Smooth muscle cell (in vitro differentiated cells): Measurements from ENCODE around the gene SF1. TPM values are rescaled to one million over a fixed set of nuclear protein-coding genes. Genes with fewer than 3 reads are reported as not detected.
A peak's percentile ranks its signal among the peaks of the same experiment; 100 is the strongest.

ENCODE experiments used
- DNase-seq: peaks from one replicate; lab custom pipeline; 2025; ENCODE audit not compliant: unreplicated experiment; lab: John Stamatoyannopoulos, UW
- H2AFZ ChIP-seq: fragments of 200-600 bp; sonication (generic); 2 replicates; pipeline ENCODE4 v1.6.0; 2016; ENCODE audit warnings: antibody characterized with exemption, low read depth, mild to moderate bottlenecking
- H3F3A ChIP-seq: fragments of 200-600 bp; sonication (generic); 2 replicates; pipeline ENCODE4 v1.6.0; 2017; ENCODE audit warnings: antibody characterized with exemption, low read depth
- H3K27ac ChIP-seq: fragments of 200-600 bp; sonication (generic); 2 replicates; pipeline ENCODE4 v1.5.1; 2016; ENCODE audit warnings: low read depth, mild to moderate bottlenecking
- H3K27me3 ChIP-seq: fragments of 200-600 bp; sonication (generic); 2 replicates; pipeline ENCODE4 v1.6.1; 2016; ENCODE audit warnings: low read depth, mild to moderate bottlenecking
- H3K36me3 ChIP-seq: fragments of 200-600 bp; sonication (generic); 2 replicates; pipeline ENCODE4 v1.5.1; 2016; ENCODE audit warnings: low read depth
- H3K4me1 ChIP-seq: fragments of 200-600 bp; sonication (generic); 2 replicates; pipeline ENCODE4 v1.5.1; 2016; ENCODE audit warnings: low read depth
- H3K4me2 ChIP-seq: fragments of 200-600 bp; sonication (generic); 2 replicates; pipeline ENCODE4 v1.6.0; 2016; ENCODE audit warnings: mild to moderate bottlenecking
- H3K4me3 ChIP-seq: fragments of 200-600 bp; sonication (generic); 2 replicates; pipeline ENCODE4 v1.5.1; 2016; ENCODE audit warnings: mild to moderate bottlenecking
- H3K79me2 ChIP-seq: fragments of 200-600 bp; sonication (generic); 2 replicates; pipeline ENCODE4 v1.6.0; 2016; ENCODE audit warnings: low read depth, mild to moderate bottlenecking
- H3K9ac ChIP-seq: fragments of 200-600 bp; sonication (generic); 2 replicates; pipeline ENCODE4 v1.6.0; 2016; ENCODE audit warnings: low read depth
- H3K9me3 ChIP-seq: fragments of 200-600 bp; sonication (generic); replicated peaks from 2 replicates; pipeline ENCODE4 v1.5.1; 2016; ENCODE audit warnings: low read depth
- H4K20me1 ChIP-seq: fragments of 200-600 bp; sonication (generic); 2 replicates; pipeline ENCODE4 v1.6.0; 2016; ENCODE audit warnings: low read depth
- WGBS: methylation state at CpG from one replicate; pipeline ENCODE4 v1.1.7; 2016; ENCODE audit warnings: low lambda C conversion rate; 5-methylcytosine and 5-hydroxymethylcytosine counted together
- polyA plus RNA-seq: library from polyadenylated mRNA; unstranded; fragments of >200 nt; fragmentation: Nextera tagmentation; extraction: Ambion mirVana; gene quantifications from 2 replicates; pipeline ENCODE4 v1.2.1, GENCODE V29; 2016
- total RNA-seq: library from RNA; depleted of rRNA; stranded (reverse); fragments of >200 nt; gene quantifications from 2 replicates; pipeline ENCODE4 v1.2.3, GENCODE V29; 2014
- TF ChIP-seq, protein P1 (sequence below): fragments of 200-600 bp; sonication (generic); IDR thresholded peaks from 2 replicates; pipeline ENCODE4 v1.5.1; 2017; ENCODE audit warnings: borderline replicate concordance, mild to moderate bottlenecking, antibody characterized with exemption; ENCODE audit not compliant: insufficient read depth, poor library complexity, severe bottlenecking

SF1 gene
- total and polyA plus RNA-seq, 2 experiments from 2014 or later: 84.2 to 115 TPM

DNA sequence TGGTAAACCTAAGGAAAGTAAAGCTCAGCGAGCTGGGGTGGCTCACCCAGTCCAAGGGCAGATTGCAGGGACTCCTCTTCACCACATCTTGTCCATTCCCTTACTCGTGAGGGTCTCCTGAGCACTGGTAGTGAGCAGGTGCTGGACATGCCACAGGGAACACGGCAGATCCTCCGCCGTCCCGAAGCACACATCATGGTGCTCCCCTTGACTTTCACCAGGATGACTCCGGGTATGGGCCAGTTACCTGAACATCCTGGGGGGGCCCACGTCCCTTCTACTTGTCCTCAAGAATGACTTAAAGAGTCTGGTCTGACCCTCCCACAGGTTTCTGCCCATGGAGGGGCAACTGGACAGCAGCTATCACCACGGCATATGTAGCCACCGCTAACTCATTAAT lies 8.0 kb upstream of the SF1 start:
- no peak overlapping the region for H3K4me3 ChIP-seq
- TF ChIP-seq, protein P1, sequence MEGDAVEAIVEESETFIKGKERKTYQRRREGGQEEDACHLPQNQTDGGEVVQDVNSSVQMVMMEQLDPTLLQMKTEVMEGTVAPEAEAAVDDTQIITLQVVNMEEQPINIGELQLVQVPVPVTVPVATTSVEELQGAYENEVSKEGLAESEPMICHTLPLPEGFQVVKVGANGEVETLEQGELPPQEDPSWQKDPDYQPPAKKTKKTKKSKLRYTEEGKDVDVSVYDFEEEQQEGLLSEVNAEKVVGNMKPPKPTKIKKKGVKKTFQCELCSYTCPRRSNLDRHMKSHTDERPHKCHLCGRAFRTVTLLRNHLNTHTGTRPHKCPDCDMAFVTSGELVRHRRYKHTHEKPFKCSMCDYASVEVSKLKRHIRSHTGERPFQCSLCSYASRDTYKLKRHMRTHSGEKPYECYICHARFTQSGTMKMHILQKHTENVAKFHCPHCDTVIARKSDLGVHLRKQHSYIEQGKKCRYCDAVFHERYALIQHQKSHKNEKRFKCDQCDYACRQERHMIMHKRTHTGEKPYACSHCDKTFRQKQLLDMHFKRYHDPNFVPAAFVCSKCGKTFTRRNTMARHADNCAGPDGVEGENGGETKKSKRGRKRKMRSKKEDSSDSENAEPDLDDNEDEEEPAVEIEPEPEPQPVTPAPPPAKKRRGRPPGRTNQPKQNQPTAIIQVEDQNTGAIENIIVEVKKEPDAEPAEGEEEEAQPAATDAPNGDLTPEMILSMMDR: no peak
- H3K9ac ChIP-seq: no peak overlapping the region
- no peak overlapping the region for H3K4me2 ChIP-seq
- no peaks in the 10 kb centered on the region for H3K79me2 ChIP-seq
- no peaks in the 10 kb centered on the region for H3K9me3 ChIP-seq
- H3K27me3 ChIP-seq: no peaks in the 10 kb centered on the region
- H4K20me1 ChIP-seq: no peaks in the 10 kb centered on the region
- no peak overlapping the region for H3K27ac ChIP-seq
- WGBS: 92% methylated on average over 10 of the region's 10 CpGs
- no peak overlapping the region for H2AFZ ChIP-seq
- H3K4me1 ChIP-seq: no peaks in the 10 kb centered on the region
- no peaks in the 10 kb centered on the region for H3K36me3 ChIP-seq
- DNase-seq: no peak
- H3F3A ChIP-seq: no peaks in the 10 kb centered on the region

DNA sequence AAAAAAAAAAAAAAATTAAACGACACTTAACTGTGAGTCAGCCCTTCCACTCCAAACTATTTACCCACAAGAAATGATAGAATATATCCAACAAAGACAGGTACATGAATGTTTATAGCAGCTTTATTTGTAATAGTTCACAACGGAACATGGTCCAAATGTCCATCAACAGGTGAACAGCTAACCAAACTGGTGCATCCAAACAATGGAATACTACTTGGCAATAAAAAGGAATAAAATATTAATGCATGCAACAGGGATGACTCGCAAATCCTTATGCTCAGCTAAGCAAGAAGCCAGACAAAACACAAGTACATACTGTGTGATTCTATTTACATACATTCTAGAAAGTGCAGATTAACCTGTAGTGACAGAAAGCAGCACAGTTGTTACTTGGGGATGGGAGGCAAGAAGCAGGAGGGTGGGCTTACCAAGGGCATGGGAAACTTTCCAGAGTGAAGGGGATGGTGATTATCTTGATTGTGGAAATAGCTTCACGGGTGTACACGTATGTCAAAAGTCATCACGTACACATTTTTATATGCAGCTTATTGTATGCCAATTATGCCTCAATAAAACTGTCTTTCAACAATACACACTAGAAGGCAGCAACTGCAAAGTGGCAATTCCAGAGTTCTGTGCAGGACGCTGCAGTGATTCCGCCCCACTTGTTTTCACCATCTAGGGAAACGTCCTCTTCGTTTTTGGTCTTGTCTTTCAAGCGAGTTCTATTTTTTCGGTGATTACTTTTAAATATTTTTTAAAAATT lies 6.7 kb upstream of the SF1 start:
- Histone ChIP-seq H4K20me1 (no peaks in the 10 kb centered on the region), H3K9ac (no peak overlapping the region), H3K27me3 (no peaks in the 10 kb centered on the region), H3K4me3 (no peak overlapping the region), H3K4me2 (no peak overlapping the region), H3K79me2 (no peaks in the 10 kb centered on the region), H3F3A (no peaks in the 10 kb centered on the region), H3K4me1 (no peaks in the 10 kb centered on the region), H3K36me3 (no peaks in the 10 kb centered on the region), H2AFZ (no peak overlapping the region), H3K27ac (no peak overlapping the region), H3K9me3 (no peaks in the 10 kb centered on the region)
- TF ChIP-seq, protein P1: no peak
- DNase-seq: no peak
- 92% methylated on average over 12 of the region's 12 CpGs for WGBS

DNA sequence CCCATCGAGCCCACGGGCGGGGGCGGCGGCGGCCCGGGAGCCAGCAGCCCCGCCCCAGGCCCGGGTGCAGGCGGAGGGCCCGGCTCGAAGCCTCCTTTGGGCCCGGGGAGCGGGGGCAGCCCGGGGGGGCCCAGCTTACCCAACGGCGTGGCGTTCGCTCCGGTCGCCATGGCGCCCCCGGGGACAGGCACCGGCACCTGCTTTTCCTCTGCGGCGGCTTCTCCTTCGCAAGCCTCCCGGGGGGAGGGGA lies 194 bp downstream of the SF1 start:
- H4K20me1 ChIP-seq: peaks cover 44% of the 10 kb centered on the region
- peaks cover 30% of the 10 kb centered on the region for H3F3A ChIP-seq
- H3K27ac ChIP-seq: peak overlapping the region; percentile 96
- H3K79me2 ChIP-seq: peaks cover 44% of the 10 kb centered on the region
- H2AFZ ChIP-seq: no peak overlapping the region
- peak overlapping the region; percentile 90 for H3K4me2 ChIP-seq
- peak overlapping the region; percentile 93 for H3K9ac ChIP-seq
- H3K4me1 ChIP-seq: peaks cover 20% of the 10 kb centered on the region
- TF ChIP-seq, protein P1: no peak
- WGBS: 0% methylated on average over 21 of the region's 28 CpGs
- peaks cover 16% of the 10 kb centered on the region for H3K36me3 ChIP-seq
- no peak for DNase-seq
- H3K9me3 ChIP-seq: no peaks in the 10 kb centered on the region
- H3K4me3 ChIP-seq: peak overlapping the region; percentile 96
- H3K27me3 ChIP-seq: no peaks in the 10 kb centered on the region
